ENCODE measurements around the gene CDH13.

Gene CDH13

DNA sequence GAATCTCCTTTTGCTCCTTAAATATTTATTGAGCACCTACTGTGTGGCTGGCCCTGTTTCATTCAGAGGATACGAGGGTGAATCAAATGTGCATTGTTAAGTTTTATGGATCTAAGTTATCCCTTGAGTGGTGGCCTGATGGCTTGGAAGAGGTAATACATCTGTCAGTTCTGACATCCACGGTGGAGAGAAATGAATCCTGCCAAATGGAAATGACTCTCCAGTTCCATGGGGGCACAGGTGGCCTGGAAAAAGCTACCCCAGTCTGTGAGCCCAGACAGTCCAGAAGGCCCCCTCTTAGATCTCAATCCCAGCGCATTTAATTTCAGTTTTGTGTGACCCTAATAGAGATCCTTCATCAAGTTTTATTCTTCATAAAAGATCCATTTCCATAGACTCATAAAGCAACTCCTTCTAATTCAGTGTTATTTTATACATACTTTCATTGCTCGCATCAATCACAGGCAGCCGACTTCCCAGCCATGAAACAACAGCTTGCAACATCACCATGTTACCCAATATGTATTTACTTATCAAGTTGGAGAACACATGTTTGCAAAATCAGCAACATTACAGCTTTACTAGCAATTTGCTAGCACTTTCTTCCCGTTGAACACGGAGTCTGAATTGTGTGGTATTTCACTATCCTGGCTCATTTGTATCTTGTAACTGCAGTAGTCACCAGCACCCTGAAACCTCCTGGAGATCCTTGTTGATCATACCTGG is 846.2 kb downstream of the CDH13 start:
- DNase-seq (ENCODE audit: low spot score) (no peak), FAIRE-seq (no peak)

DNA sequence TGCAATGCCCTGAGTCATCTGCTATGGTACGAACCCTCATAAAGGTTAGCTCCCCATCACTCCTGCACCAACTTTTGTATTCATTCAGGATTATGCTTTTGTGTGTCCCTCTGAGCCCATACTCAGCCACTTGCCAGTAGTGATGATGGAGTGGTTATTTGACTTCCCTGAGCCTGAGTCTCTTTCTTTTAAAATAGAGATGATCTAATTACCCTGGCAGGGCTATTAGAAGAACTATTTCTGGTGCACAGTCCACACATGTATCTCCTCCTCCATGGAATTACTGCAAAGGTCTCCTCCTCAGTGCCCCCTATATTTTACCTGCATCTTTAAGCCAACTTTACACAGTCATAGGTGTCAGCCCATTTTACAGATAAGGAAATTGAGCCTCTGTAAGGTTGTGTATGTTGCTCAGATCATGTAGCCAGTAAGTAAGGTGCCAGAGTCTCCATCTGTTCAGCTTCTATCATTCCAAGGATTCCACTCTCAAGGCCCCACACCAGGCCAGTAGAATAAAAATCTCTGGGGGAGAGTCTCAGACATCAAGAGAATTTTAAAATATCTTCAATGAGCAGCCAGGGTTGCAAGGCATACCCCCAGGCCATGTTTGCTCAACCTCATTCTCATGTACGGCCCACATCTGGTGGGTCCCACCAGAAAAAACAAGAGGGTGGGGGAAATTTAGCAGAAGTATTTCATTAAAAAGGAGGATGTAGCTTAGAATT is 847.3 kb downstream of the CDH13 start:
- DNase-seq (ENCODE audit: low spot score) (no peak), FAIRE-seq (no peak)

DNA sequence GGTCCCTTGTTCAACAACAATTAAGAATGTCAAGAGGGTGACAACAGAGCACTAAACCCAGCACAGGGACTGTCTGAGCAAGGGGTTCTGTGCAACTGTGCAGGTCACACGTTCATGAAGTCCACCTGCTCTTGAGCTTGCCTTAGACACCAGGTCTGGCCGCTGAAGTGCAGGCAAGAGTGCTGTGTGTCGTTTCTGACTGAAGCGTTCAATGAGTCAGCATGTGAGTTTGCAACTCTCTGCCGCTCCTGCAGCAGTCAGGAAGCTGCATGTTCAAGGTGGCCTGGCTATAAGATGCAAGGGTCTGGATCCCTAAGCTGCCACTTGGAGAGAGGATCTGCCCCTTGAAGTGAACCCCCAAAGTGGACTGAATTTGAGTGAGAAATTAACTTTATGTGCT is 848.3 kb downstream of the CDH13 start:
- FAIRE-seq (no peak), DNase-seq (ENCODE audit: low spot score) (peak; percentile 9)

DNA sequence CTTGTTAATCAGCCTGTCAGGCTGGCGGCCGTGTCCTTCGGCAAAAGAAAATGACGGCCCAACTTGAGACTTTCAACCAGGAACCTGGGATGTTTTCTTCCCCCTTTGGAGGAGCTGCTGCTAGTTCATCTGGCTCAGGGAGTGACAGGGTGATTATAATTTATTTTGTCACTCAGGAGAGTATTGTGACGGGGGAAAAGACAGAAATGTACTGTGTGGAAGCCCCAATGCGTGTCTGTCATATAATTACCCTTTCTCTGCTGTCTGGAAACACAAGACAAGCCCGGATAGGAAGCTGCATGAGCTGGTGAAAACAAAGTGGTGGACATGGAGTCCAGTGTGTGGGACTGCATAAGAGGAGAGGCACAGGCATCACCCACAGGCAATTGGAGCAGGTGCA is 854.8 kb downstream of the CDH13 start:
- DNase-seq (ENCODE audit: low spot score) (no peak), FAIRE-seq (no peak)

DNA sequence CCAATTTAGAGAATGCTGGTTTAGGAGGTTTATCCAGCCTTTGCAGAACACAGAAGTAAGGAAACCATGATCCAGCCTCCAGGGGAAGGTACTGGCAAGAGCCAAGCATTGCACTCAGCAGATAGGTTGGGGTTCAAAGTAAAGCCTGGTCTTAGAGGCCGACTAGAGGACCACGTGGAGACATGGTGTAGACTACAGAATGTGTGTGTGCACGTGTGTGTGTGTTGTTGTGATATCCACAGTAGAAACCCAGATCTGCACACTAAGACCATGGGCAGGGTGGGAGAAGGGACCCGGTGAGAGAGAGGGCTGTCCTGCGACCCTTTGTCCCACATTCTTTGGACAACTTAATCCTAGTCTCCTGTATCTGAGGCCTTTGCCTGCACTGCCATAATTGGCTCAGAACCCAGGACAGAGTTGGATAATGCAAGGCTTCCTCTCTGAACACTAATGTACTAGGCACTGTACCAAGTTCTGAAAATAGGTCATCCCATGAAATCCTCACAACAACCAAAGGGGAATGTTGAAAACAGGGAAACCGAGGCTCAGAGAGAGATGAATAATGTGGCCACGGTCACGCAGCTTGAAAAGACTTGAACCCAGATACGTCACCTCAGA is 855.9 kb downstream of the CDH13 start:
- FAIRE-seq (no peak), DNase-seq (ENCODE audit: low spot score) (no peak)

DNA sequence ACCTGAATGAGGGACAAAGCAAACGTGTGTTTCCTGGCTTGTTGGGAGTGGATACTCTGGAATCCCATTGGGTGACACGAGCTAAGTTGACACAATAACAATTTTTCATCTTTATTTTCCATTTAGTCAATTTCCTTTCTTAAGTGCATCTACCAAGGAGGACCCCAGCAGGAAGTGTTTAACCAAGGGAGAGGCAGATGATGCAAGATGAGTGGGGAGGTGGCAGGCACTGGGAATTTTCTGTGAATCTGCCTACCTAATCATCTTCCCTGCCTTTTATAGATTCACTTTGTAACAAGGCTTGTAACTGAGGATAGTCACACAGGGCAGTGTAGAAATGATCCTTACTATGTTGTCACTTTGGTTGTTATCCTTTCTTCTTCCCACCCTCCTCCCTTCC is 863.3 kb downstream of the CDH13 start:
- DNase-seq (ENCODE audit: low spot score) (no peak), FAIRE-seq (no peak)

DNA sequence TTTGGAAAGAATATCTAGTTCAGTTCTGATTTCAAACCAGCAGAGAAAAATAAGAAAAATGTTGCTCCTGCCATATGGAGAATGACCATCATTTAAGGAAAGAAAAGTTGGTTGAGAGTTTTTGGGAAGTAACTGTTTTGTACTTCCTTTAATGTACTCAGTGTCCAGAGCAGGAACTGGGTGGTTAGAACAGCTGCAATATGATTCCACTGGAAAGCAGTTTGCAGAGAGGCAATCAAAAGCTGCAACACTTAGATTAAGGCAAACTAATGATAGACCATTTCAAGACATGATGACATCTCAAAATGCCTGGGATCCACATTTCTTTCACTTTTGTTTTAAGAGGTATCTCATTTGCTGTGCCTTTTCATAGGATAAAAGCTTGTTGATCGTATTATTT is 867.7 kb downstream of the CDH13 start:
- FAIRE-seq (no peak), DNase-seq (ENCODE audit: low spot score) (no peak)

DNA sequence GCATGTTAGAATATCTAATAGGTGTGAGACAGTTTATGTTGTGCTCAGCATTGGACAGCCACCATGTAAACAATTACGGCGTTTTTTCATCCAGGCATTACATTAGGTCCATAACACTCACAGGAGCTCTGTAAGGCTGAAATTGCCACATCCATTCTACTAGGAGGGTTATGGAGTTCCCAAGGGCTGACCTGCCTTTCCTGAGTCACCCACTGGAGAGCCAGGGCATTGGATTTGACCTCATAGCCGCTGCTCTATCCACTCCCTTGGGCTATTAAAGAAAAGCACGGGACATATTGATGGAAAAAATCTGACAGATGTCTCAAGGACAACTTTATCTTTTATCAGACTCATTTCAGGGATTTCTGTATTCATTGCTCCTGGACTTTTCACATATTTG is 874.7 kb downstream of the CDH13 start:
- FAIRE-seq (no peak), DNase-seq (ENCODE audit: low spot score) (no peak)

DNA sequence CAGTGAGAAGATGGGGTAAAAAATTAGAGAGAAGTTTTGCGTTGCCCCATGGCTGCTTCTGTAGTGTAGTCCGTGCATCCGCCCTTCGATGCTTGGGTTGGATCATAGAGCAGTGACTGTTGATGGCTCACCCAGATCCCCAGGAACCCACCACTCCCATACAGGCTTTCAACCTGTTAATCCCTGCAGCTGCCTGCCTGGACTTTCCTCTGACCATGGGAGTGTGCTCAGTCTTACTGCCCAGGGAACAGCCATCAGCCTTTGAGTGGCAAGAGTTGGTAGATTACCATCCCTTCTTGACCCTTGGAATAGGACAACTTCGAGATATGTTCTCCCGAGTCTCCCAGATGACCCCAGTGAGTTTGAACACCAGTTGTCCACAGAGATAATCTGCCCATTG is 881.5 kb downstream of the CDH13 start:
- FAIRE-seq (no peak), DNase-seq (ENCODE audit: low spot score) (no peak)

DNA sequence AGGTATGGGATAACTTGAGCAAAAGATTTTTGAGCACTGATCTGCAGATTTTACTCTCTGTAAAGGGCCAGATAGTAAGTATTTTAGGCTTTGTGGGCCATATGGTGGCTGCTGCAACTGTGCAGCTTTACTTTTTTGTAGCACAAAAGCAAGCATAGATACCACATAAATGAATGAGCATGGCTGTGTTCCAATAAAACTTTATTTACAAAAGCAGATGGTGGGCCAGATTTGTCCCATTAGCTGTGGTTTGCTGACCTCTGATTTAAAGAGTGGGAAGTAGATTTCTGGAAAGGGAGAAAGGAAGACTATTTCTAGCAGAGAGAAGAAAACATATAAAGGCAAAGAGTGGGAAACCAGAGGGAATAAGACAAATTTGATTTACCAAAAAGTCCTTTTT is 882.5 kb downstream of the CDH13 start:
- DNase-seq (ENCODE audit: low spot score) (no peak), FAIRE-seq (no peak)

DNA sequence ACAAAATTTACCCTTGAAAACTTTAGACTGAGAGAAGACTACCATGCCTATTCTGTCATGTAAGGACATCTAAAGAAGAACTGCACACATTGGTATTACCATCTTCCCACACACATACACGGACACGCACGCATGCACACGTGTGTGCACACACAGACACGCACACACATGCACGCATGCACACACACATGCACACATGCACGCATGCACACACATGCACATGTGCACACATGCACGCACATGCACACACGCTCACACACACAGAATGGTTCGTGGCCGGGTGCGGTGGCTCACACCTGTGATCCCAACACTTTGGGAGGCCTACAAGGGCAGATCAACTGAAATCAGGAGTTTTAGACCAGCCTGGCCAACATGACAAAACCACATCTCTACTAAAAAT is 884.1 kb downstream of the CDH13 start:
- peak; percentile 87 for FAIRE-seq
- DNase-seq (ENCODE audit: low spot score): no peak

DNA sequence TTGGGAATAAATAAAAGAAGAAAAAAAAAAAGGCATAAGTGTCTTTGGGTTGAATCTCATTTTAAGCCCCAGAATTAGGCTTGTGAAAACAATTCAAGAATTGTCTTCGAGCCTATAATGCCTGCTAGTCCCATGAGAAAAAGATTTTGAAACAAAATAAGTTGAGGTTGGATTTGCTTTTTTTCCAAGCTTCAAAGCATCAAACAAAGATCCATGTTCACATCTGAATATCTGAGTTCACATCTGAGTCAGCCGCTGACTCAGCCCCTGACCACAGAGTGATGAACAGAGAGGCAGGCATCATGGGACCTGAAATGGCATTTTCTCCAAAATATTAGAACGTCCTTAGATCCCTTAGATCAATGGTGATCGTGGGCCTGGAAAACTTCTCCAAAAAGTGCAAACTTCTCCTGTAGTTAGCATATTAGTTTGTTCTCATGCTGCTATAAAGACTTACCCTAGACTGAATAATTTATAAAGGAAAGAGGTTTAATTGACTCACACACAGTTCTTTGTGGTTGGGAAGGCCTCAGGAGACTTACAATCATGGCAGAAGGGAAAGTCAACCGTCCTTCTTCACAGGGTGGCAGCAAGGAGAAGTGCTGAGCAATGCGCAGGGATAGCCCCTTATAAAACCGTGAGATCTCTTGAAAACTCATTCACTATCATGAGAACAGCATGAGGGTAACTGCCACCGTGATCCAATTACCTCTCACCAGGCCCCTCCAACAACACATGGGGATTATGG is 886.4 kb downstream of the CDH13 start:
- no peak for FAIRE-seq

DNA sequence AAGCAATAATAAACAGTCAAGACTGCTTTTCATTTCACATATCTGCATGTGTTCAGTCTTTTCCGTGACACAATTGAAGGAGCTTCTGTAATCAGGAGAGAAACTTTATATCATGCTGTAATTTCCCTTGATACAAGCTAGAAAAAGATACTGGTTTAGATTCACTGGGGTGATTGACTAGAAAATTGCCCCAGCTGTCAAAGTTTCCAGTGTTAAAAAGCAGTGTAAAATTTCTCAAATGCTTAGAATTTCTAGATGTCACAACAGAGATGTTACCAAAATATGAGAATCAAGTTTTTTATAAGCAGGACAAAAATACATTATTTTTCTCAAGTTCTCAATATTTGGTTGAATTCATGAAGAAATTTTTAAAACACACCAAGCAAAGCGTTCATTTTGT is 888.6 kb downstream of the CDH13 start:
- no peak for DNase-seq (ENCODE audit: low spot score)
- FAIRE-seq: no peak

More for the DNA sequence above, 886.4 kb downstream of the CDH13 start:
- peak; percentile 79 for DNase-seq (ENCODE audit: low spot score)

DNA sequence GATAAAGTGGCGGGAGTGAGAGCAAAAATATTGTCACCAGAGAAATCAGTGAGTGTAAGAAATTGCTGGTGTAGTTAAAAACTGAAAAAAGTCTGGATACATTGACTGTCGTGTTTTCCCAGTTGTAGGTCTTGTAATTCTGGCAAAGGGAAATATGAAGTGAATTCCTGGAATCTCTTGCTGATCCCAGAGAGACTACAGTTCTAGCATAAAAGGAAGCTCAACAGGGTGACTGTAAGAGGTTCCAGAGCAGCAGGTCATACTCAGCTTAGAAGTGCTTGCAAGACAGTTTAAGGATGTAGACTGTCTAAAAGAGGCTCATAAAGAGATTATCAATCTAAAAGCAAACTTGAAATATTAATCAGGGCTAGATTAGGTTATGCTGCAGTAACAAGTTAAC is 890.2 kb downstream of the CDH13 start:
- no peak for FAIRE-seq
- DNase-seq (ENCODE audit: low spot score): no peak

DNA sequence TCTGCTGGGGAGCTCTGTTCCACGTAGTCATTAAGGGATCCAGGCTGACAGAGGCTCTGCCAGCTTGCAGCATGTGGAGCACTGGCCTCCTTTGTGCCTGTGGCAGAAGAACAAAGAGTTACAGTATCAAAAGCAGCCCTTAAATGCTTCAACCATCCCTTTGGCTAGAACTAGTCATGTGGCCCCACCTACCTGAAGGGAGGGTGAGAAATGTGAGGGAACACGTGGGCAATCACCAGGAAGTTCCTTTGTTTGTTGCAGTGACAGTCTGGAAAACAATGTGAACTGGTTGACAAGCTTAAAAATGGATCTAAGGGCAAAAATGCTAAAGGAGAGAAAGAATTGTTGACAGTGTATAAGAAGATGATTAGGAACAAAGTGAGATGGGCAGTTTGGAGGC is 890.6 kb downstream of the CDH13 start:
- DNase-seq (ENCODE audit: low spot score): no peak
- no peak for FAIRE-seq

DNA sequence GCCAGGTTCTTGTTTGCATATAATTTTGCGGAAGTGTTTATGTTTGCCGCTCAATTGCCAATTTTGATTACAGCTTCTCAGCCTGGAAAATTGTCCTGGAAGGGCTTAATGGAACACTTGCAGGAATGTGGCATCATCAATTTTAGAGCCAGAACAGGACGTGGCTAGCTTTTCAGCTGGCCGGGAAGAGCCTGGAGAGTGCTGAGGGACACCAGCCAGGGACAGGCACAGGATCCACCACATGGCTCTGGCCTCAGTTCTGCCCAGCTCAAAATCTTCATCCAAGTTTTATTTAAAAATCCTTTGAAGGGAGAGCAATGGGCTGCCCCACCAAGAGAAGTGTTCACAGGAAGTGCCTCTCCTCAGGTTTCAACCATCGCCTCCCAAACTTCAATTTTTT is 893.8 kb downstream of the CDH13 start:
- FAIRE-seq: no peak
- no peak for DNase-seq (ENCODE audit: low spot score)

DNA sequence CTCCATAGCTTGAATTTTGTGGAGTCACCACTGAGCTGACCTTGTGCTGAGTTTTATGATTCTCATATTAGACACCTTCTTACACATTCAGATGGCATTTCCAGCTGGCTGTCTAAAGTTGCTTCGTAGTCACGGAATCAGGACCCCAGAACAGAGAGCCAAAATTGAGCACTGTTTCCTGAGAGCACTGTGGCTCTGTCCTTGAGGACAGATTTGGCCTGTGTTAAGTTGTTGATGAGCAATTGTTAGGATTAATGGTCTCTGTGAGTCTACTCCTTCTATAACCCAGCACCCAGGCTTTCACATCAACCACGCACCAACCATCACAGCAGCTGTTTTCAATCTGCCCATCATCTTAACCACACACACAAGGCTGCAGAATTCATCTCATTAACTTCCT is 903.5 kb downstream of the CDH13 start:
- FAIRE-seq: no peak
- no peak for DNase-seq (ENCODE audit: low spot score)

DNA sequence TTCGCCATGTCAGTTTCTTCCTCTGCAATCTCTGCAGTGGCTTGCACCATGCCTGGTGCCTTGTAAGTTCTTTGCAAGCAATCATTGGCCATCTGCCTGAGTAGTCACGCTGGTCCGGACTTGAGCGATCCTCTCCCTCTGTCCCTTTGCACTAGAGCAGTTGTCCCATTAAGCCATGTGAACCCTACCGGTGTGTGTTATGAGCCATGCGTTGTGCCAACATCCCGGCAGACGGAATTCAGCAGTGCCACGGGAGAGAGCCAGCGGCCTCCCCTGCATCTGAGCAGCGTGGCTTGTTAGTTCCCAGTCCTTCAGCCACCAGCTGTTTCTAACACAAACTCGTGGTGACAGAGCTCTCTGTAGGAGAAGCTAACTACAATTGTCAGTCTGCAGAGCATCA is 905.9 kb downstream of the CDH13 start:
- FAIRE-seq (no peak), DNase-seq (ENCODE audit: low spot score) (no peak)

DNA sequence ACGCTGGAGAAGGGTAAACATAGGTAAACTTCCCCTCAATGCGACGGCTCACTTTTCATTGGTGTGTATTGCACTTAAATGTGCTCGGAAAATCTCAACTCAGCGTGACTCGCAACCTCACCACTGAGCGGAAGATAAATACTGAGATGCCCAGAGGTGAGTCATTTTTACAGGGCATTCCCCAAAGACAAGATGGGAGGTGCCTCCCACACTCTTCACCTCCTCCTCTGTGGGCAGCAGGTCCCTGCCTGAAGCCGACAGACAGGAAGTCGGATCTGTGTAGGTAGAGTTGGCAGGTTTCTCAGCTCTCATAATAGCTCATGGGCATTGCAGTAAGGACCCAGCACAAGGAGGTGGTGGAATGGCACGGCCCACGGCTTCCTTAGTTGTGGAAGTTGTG is 906.4 kb downstream of the CDH13 start:
- peak; percentile 20 for FAIRE-seq
- peak; percentile 87 for DNase-seq (ENCODE audit: low spot score)

DNA sequence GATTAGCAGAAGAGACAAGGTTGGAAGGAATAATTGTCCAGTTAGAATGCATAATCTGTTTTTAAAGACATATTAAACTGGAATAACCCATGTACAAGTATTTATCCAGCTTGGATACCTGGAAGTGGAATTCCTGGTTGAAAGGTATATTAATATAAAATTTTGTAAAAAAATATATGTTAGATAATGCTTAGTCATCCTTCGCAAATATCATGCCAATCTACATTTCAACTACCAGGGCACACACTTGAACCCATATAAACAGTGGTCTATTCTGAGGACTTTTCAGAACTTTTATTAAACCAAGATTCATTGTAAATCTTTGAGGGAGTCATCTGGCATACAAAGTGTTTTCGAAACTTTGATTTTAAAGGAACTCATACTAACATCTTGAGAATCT is 911.9 kb downstream of the CDH13 start:
- DNase-seq (ENCODE audit: low spot score) (no peak), FAIRE-seq (no peak)

DNA sequence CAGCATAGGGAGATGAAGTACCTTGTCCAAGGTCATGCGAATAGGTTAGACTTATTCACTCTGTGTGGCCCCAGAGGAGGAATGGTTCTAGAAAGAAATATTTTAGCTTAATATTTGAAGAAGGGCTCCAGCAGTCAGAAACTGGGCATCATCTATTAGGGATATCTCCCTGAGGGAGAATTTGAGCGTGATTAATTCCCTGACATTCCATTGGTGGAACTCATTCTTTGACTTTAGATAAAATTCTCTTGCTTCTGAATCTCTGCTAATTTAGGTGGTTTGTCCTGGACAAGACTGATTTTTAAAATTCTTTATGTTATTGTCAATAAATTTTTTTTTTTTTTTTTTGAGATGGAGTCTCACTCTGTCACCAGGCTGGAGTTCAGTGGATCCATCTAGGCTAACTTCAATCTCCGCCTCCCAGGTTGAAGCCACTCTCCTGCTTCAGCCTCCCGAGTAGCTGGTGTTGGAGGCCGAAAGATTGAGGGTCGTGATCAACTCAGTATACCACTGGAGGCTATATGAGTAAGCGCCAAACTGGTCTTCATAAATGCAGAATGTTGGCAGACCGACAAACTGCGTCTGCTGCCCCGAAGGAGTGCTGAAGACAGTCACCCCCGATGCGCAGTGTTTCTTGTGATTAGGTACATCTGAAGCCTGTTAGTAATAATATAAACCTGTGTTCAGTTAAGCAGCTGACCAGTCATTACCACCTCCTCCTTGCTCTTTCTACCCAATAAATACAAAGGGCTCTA is 913.1 kb downstream of the CDH13 start:
- no peak for FAIRE-seq

More for the DNA sequence above, 913.1 kb downstream of the CDH13 start:
- DNase-seq (ENCODE audit: low spot score): no peak

Data from urothelium cell line (cell line).